A673 (cell line): ENCODE data around the gene PGP. TPM values are rescaled to one million over a fixed set of nuclear protein-coding genes. Genes with fewer than 3 reads are reported as not detected.

ENCODE experiments used
- BruUV-seq: library from RNA; stranded (reverse); fragments of 400-500 nt; replicated peaks from 2 replicates; lab custom pipeline; 2021; lab: Mats Ljungman, UMichigan
- CTCF ChIA-PET: fragments of 300-600 bp; sonication (Branson Sonifier 250); formaldehyde crosslinking; loops from one replicate; lab custom pipeline; 2022; ENCODE audit warnings: antibody characterized with exemption; lab: Charles Lee
- POLR2A ChIA-PET: fragments of 300-600 bp; sonication (Branson Sonifier 250); formaldehyde crosslinking; loops from one replicate; lab custom pipeline; 2022; ENCODE audit warnings: antibody characterized with exemption; ENCODE audit not compliant: low non-redundant PET; lab: Charles Lee
- DNase-seq: peaks from one replicate; pipeline ENCODE4 v3.0.0-alpha.2; 2015; ENCODE audit warnings: low spot score
- H3K27ac ChIP-seq: fragments of 200-600 bp; sonication (generic); 2 replicates; pipeline ENCODE4 v1.5.1; 2016; ENCODE audit warnings: mixed run types, low read depth, mild to moderate bottlenecking, mixed read lengths, antibody characterized with exemption, low read length; ENCODE audit not compliant: poor library complexity, severe bottlenecking
- H3K27me3 ChIP-seq: fragments of 200-600 bp; sonication (generic); replicated peaks from 2 replicates; pipeline ENCODE4 v1.6.1; 2017; ENCODE audit warnings: mixed run types, low read depth, mild to moderate bottlenecking, mixed read lengths, antibody characterized with exemption, low read length; ENCODE audit not compliant: insufficient read depth, poor library complexity
- H3K36me3 ChIP-seq: fragments of 200-600 bp; sonication (generic); 2 replicates; pipeline ENCODE4 v1.6.1; 2016; ENCODE audit warnings: mixed run types, mild to moderate bottlenecking, mixed read lengths, antibody characterized with exemption, low read length; ENCODE audit not compliant: insufficient read depth, poor library complexity, severe bottlenecking
- H3K4me1 ChIP-seq: fragments of 200-600 bp; sonication (generic); 2 replicates; pipeline ENCODE4 v1.6.1; 2017; ENCODE audit warnings: mixed run types, mild to moderate bottlenecking, mixed read lengths, antibody characterized with exemption, low read length; ENCODE audit not compliant: insufficient read depth, poor library complexity, severe bottlenecking
- H3K4me3 ChIP-seq: fragments of 200-600 bp; sonication (generic); 2 replicates; pipeline ENCODE4 v1.5.1; 2016; ENCODE audit warnings: low read depth, mixed run types, mild to moderate bottlenecking, mixed read lengths, low read length; ENCODE audit not compliant: poor library complexity, severe bottlenecking
- H3K9me3 ChIP-seq: fragments of 200-600 bp; sonication (generic); 2 replicates; pipeline ENCODE4 v1.6.1; 2016; ENCODE audit warnings: mixed run types, low read depth, mild to moderate bottlenecking, mixed read lengths, antibody characterized with exemption, low read length; ENCODE audit not compliant: poor library complexity, severe bottlenecking
- EZH2 ChIP-seq: fragments of 200-600 bp; sonication (generic); IDR thresholded peaks from 2 replicates; pipeline ENCODE4 v1.6.1; 2017; ENCODE audit warnings: borderline replicate concordance, low read depth, mild to moderate bottlenecking, mixed read lengths, antibody characterized with exemption, low read length; ENCODE audit not compliant: poor library complexity, severe bottlenecking
- intact Hi-C: fragments of 100-400 bp; cut with micrococcal nuclease; formaldehyde crosslinking; loops from one replicate; pipeline ENCODE4 v1.10.0; 2022; ENCODE audit not compliant: unreplicated experiment
- total RNA-seq: library from RNA; stranded (reverse); gene quantifications from 2 replicates; pipeline ENCODE4 v1.2.3, GENCODE V29; 2021
- TF ChIP-seq, protein P1 (sequence below): fragments of 300-800, 200-600 bp; sonication (generic); conservative IDR thresholded peaks from 2 replicates; pipeline ENCODE4 v1.5.1; 2017; ENCODE audit warnings: low read depth, mild to moderate bottlenecking, antibody characterized with exemption, low read length, moderate library complexity, mixed read lengths

Gene PGP
- total RNA-seq, 1 experiment from 2014 or later = 26.5 TPM

DNA sequence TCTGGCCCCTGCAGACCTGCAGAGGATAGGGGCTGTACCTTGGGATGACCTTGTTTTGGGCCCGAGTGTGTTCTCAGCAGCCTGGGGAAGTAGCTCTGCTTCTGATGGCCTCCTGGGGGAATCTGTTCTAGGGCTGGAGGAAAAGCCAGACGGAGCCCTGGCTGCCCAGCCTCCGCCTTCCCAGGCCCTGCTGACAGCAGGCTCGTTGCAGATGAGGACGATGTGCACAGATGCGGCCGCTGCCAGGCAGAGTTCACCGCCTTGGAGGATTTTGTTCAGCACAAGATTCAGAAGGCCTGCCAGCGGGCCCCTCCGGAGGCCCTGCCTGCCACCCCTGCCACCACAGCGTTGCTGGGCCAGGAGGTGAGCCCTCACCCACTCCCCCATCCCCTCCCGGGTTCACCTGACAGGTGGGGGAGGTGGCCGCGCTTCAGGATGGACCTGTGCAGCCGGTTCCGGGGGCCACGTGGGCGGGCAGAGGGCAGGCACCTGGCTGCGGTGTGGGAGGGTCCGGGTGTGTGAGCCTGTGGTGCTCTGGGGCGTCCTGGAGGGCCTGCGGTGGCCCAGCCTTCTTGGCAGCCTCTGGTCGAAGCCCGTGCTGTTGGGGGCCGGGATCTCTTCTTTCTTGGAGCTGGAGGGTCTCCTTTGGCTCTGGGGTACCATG lies 13.7 kb upstream of the PGP start:
- H3K4me3 ChIP-seq = no peak overlapping the region
- no peaks in the 10 kb centered on the region for H3K9me3 ChIP-seq
- ChIA-PET POLR2A (no interaction called here), CTCF (no interaction called here)
- H3K4me1 ChIP-seq = no peaks in the 10 kb centered on the region
- H3K27me3 ChIP-seq = no peaks in the 10 kb centered on the region
- DNase-seq = no peak
- intact Hi-C loops = no loop called here
- TF ChIP-seq, protein P1, sequence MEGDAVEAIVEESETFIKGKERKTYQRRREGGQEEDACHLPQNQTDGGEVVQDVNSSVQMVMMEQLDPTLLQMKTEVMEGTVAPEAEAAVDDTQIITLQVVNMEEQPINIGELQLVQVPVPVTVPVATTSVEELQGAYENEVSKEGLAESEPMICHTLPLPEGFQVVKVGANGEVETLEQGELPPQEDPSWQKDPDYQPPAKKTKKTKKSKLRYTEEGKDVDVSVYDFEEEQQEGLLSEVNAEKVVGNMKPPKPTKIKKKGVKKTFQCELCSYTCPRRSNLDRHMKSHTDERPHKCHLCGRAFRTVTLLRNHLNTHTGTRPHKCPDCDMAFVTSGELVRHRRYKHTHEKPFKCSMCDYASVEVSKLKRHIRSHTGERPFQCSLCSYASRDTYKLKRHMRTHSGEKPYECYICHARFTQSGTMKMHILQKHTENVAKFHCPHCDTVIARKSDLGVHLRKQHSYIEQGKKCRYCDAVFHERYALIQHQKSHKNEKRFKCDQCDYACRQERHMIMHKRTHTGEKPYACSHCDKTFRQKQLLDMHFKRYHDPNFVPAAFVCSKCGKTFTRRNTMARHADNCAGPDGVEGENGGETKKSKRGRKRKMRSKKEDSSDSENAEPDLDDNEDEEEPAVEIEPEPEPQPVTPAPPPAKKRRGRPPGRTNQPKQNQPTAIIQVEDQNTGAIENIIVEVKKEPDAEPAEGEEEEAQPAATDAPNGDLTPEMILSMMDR = no peak
- no peak for TF ChIP-seq EZH2
- H3K36me3 ChIP-seq = peaks cover 31% of the 10 kb centered on the region
- no peak overlapping the region for H3K27ac ChIP-seq
- no TSS peak for BruUV-seq

DNA sequence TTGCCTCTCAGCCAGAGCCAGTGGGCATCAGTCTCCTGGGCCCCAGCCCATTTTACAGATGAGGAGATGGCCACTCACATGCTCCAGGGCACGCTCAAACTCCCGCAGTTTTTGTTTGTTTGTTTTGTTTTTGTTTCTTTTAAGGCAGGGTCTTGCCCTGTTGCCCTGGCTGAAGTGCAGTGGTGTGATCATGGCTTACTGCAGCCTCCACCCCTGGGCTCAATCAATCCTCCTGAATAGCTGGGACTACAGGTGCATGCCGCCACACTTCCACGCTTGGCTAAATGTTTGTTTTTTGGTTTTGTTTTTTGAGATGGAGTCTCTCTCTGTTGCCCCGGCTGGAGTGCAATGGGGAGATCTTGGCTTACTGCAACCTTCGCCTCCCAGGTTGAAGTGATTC lies 12.3 kb upstream of the PGP start:
- Histone ChIP-seq H3K27me3 (no peaks in the 10 kb centered on the region), H3K9me3 (no peaks in the 10 kb centered on the region), H3K27ac (no peak overlapping the region), H3K4me3 (no peak overlapping the region), H3K4me1 (no peaks in the 10 kb centered on the region), H3K36me3 (peaks cover 20% of the 10 kb centered on the region)
- ChIA-PET CTCF (no interaction called here), POLR2A (no interaction called here)
- intact Hi-C loops = no loop called here
- no peak for DNase-seq
- no peak for TF ChIP-seq EZH2
- TF ChIP-seq, protein P1 = no peak
- BruUV-seq = no TSS peak

DNA sequence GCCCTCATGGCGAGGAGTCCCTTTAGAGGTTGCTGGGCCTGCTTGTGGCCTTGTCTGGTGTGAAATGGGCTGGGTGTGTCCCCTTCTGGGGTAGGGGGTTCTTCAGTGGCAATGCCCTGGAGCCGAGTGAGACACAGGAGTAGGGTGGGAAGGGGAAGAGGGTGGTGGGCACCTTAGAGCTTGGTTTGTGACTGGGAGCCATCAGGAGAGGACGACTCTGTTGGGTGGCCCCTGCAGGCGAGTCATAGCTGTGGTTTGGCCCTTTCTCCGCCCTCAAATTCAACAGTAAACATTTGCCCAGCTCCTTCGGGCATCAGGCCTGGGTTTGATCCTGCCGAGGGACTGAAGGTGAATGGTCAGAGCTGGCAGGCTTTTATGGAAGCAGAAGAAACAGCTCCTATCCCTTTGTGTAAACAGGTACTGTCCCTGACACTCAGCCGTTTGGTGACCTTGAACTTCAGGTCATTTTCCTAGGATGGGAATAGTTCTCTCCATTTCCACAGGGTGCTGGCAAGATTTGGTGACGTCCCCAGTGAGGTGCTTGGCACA lies 11.7 kb upstream of the PGP start:
- Histone ChIP-seq H3K4me1 (no peaks in the 10 kb centered on the region), H3K36me3 (peaks cover 17% of the 10 kb centered on the region), H3K4me3 (no peak overlapping the region), H3K9me3 (no peaks in the 10 kb centered on the region), H3K27me3 (no peaks in the 10 kb centered on the region), H3K27ac (no peak overlapping the region)
- DNase-seq = no peak
- CTCF ChIA-PET = no interaction called here
- TF ChIP-seq EZH2 = no peak
- TF ChIP-seq, protein P1 = no peak
- intact Hi-C loops = no loop called here
- BruUV-seq = TSS peak; percentile 11
- POLR2A ChIA-PET = no interaction called here
